DND-41 (cell line): Measurements from ENCODE around the gene TTC16.

Experiments
- ATAC-seq: fragments of 200-7000 bp; cut with Tn5 transposase; 3 replicates; pipeline ENCODE4 v1.9.1; 2021; ENCODE audit warnings: low read depth; ENCODE audit not compliant: insufficient read depth
- DNase-seq: peaks from one replicate; pipeline ENCODE4 v3.0.0-alpha.2; 2020
- H2AFZ ChIP-seq: 2 replicates; pipeline ENCODE4 v1.6.0; 2012; ENCODE audit warnings: low read depth, low read length
- H3K27ac ChIP-seq: 2 replicates; pipeline ENCODE4 v1.5.1; 2012; ENCODE audit warnings: low read length, inconsistent platforms
- H3K27me3 ChIP-seq: fragments of 200-600 bp; sonication (generic); 2 replicates; pipeline ENCODE4 v1.6.0; 2012; ENCODE audit warnings: low read length, mild to moderate bottlenecking, inconsistent platforms; ENCODE audit not compliant: insufficient read depth, poor library complexity
- H3K36me3 ChIP-seq: 2 replicates; pipeline ENCODE4 v1.5.1; 2012; ENCODE audit warnings: low read length, inconsistent platforms; ENCODE audit not compliant: insufficient read depth
- H3K4me1 ChIP-seq: 2 replicates; pipeline ENCODE4 v1.5.1; 2012; ENCODE audit warnings: mild to moderate bottlenecking, low read length; ENCODE audit not compliant: insufficient read depth
- H3K4me2 ChIP-seq: 2 replicates; pipeline ENCODE4 v1.6.0; 2012; ENCODE audit warnings: mild to moderate bottlenecking, moderate library complexity, low read length, inconsistent platforms; ENCODE audit not compliant: insufficient read depth
- H3K4me3 ChIP-seq, 2 experiments: fragments of 200-600 bp in 1 of 2; shearing (Covaris generic) in 1 of 2; 2 replicates each; pipeline ENCODE4 v1.5.1; 2012 to 2016; ENCODE audit warnings: inconsistent platforms in 2 of 2, low read length in 2 of 2, mild to moderate bottlenecking in 2 of 2, low read depth in 1 of 2, moderate library complexity in 1 of 2
- H3K79me2 ChIP-seq: 2 replicates; pipeline ENCODE4 v1.6.0; 2012; ENCODE audit warnings: low read length, inconsistent platforms; ENCODE audit not compliant: insufficient read depth
- H3K9ac ChIP-seq: 2 replicates; pipeline ENCODE4 v1.6.0; 2012; ENCODE audit warnings: low read depth, mild to moderate bottlenecking, inconsistent platforms, low read length, moderate library complexity
- H3K9me3 ChIP-seq: 2 replicates; pipeline ENCODE4 v1.5.1; 2012; ENCODE audit warnings: low read length, moderate library complexity, mild to moderate bottlenecking, inconsistent platforms; ENCODE audit not compliant: insufficient read depth, severe bottlenecking
- H4K20me1 ChIP-seq: 2 replicates; pipeline ENCODE4 v1.6.0; 2012; ENCODE audit warnings: low read length; ENCODE audit not compliant: insufficient read depth
- CTCF ChIP-seq: IDR thresholded peaks from 2 replicates; pipeline ENCODE4 v1.5.1; 2012; ENCODE audit warnings: borderline replicate concordance, low read length, moderate library complexity, mild to moderate bottlenecking; ENCODE audit not compliant: poor library complexity, severe bottlenecking; ENCODE audit errors: extremely low read depth
- EZH2 ChIP-seq: IDR thresholded peaks from 3 replicates; pipeline ENCODE4 v1.6.1; 2012; ENCODE audit warnings: borderline replicate concordance, low read depth, mild to moderate bottlenecking, moderate library complexity, low read length, inconsistent platforms; ENCODE audit not compliant: severe bottlenecking

TTC16 gene

DNA sequence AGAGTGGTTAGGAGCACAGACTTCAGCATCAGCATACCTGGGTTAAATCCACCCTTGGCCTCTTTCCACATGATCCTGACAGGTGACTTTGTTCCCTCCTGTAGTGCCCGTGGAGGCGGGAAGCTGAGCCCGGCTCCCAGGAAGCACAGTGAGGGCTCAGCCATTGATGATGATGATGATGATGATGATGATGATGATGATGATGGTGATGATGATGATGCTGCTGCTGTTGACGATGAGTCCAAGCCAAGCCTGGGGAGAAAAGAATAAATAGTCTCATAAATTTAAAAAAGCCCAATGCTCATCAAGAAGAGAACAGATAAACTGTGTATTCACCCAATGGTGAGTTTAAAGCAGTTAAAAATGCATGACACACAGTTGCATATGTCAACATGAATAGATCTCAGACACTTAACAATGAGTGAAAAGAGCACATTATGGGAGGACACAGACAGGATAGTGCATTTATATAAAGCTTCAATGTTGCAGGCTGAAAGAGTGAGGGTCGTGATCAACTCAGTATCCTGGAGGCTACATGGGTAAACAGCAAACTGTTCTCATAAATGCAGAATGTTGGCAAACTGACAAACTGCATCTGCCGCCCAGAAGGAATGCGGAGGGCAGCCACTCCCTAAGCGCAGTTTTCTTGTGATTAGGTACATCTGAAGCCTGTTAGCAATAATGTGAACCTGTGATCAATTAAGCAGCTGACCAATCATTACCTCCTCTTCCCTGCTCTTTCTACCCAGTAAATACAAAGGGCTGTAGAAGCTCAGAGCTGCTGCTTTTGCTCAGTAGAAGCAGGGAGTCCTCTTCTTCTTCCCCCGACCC is 20.8 kb upstream of the TTC16 start:
- TF ChIP-seq CTCF (no peak), EZH2 (no peak)
- Histone ChIP-seq H4K20me1 (no peaks in the 10 kb centered on the region), H3K9me3 (no peaks in the 10 kb centered on the region), H3K4me3 (no peak overlapping the region), H3K4me1 (no peaks in the 10 kb centered on the region), H3K9ac (no peak overlapping the region), H3K4me2 (no peak overlapping the region), H3K27me3 (no peaks in the 10 kb centered on the region), H2AFZ (no peak overlapping the region), H3K27ac (no peak overlapping the region), H3K36me3 (no peaks in the 10 kb centered on the region), H3K79me2 (no peaks in the 10 kb centered on the region)
- DNase-seq (no peak), ATAC-seq (no peak)

DNA sequence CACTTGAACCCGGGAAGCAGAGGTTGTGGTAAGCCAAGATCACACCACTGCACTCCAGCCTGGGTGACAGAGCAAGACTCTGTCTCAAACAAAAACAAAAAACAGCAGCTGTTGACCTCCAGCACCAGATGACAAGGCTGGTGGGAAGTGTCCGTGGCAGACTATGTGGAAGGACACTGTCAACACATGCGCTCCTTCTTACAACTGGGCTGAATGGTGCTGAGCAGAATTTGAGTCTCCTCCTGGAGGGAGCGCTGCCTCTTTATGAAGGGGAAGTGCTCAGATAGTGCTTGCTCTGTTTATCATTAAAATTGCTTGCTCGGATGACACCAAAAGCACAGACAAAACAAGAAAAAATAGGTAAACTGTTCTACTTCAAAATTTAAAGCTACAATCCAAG is 18.3 kb upstream of the TTC16 start:
- no peak overlapping the region for H3K4me3 ChIP-seq
- H3K36me3 ChIP-seq, result no peaks in the 10 kb centered on the region
- no peak overlapping the region for H2AFZ ChIP-seq
- no peak for DNase-seq
- H3K9me3 ChIP-seq, result no peaks in the 10 kb centered on the region
- no peak overlapping the region for H3K4me2 ChIP-seq
- no peaks in the 10 kb centered on the region for H3K4me1 ChIP-seq
- no peak overlapping the region for H3K27ac ChIP-seq
- H4K20me1 ChIP-seq, result no peaks in the 10 kb centered on the region
- H3K9ac ChIP-seq, result no peak overlapping the region
- no peak for ATAC-seq
- H3K27me3 ChIP-seq, result no peaks in the 10 kb centered on the region
- no peak for TF ChIP-seq CTCF
- no peak for TF ChIP-seq EZH2
- no peaks in the 10 kb centered on the region for H3K79me2 ChIP-seq

GRCh38 chr9:127698386-127698785 is 17.5 kb upstream of the TTC16 start:
- Histone ChIP-seq H3K36me3 (no peaks in the 10 kb centered on the region), H3K4me1 (no peaks in the 10 kb centered on the region), H2AFZ (no peak overlapping the region), H3K79me2 (no peaks in the 10 kb centered on the region), H3K9ac (no peak overlapping the region), H4K20me1 (no peaks in the 10 kb centered on the region), H3K27me3 (no peaks in the 10 kb centered on the region), H3K4me3 (no peak overlapping the region), H3K9me3 (no peaks in the 10 kb centered on the region), H3K4me2 (no peak overlapping the region), H3K27ac (no peak overlapping the region)
- DNase-seq (no peak), ATAC-seq (no peak)
- TF ChIP-seq CTCF (no peak), EZH2 (no peak)
